Activated naive CD4-positive, alpha-beta T cell treated with anti-CD3 and anti-CD28 coated beads, Interleukin-2, amount 50 U/mL, for 24 hours (primary cell): ENCODE data around the gene HIRA.

ENCODE experiments used
- H3K27ac Mint-ChIP-seq: one replicate; pipeline ENCODE4 v1.8.0; 2021; ENCODE audit warnings: mild to moderate bottlenecking, mixed read lengths
- H3K27me3 Mint-ChIP-seq: one replicate; pipeline ENCODE4 v1.8.0; 2021; ENCODE audit warnings: mixed read lengths
- H3K36me3 Mint-ChIP-seq: one replicate; pipeline ENCODE4 v1.8.0; 2021; ENCODE audit warnings: mixed read lengths
- H3K4me1 Mint-ChIP-seq: one replicate; pipeline ENCODE4 v1.8.0; 2021; ENCODE audit warnings: mixed read lengths
- H3K4me3 Mint-ChIP-seq: one replicate; pipeline ENCODE4 v1.8.0; 2021; ENCODE audit warnings: mild to moderate bottlenecking, mixed read lengths
- H3K9me3 Mint-ChIP-seq: one replicate; pipeline ENCODE4 v1.8.0; 2021; ENCODE audit warnings: mixed read lengths

Gene HIRA

GRCh38 chr22:19395276-19395675 is 36.3 kb downstream of the HIRA start:
- Mint-ChIP-seq H3K27ac (no peak overlapping the region), H3K9me3 (no peaks in the 10 kb centered on the region), H3K27me3 (no peaks in the 10 kb centered on the region), H3K36me3 (peaks cover 12% of the 10 kb centered on the region), H3K4me1 (no peaks in the 10 kb centered on the region), H3K4me3 (no peak overlapping the region)

- Mint-ChIP-seq H3K4me3 (no peak overlapping the region), H3K4me1 (no peaks in the 10 kb centered on the region), H3K36me3 (peaks cover 11% of the 10 kb centered on the region), H3K27ac (no peak overlapping the region), H3K27me3 (no peaks in the 10 kb centered on the region), H3K9me3 (no peaks in the 10 kb centered on the region)
Observed at GRCh38 chr22:19394274-19395050, 37.1 kb downstream of the HIRA start.

- Mint-ChIP-seq H3K27me3 (no peaks in the 10 kb centered on the region), H3K9me3 (no peaks in the 10 kb centered on the region), H3K4me3 (no peak overlapping the region), H3K4me1 (no peaks in the 10 kb centered on the region), H3K36me3 (peaks cover 11% of the 10 kb centered on the region), H3K27ac (no peak overlapping the region)
Observed at GRCh38 chr22:19393704-19394103, 37.8 kb downstream of the HIRA start.

- Mint-ChIP-seq H3K27ac (no peak overlapping the region), H3K9me3 (no peaks in the 10 kb centered on the region), H3K4me1 (no peaks in the 10 kb centered on the region), H3K27me3 (no peaks in the 10 kb centered on the region), H3K36me3 (peaks cover 14% of the 10 kb centered on the region), H3K4me3 (no peak overlapping the region)
Observed at GRCh38 chr22:19387575-19387974, 44.0 kb downstream of the HIRA start.

- Mint-ChIP-seq H3K27ac (no peak overlapping the region), H3K4me3 (no peak overlapping the region), H3K9me3 (no peaks in the 10 kb centered on the region), H3K27me3 (no peaks in the 10 kb centered on the region), H3K36me3 (peaks cover 16% of the 10 kb centered on the region), H3K4me1 (no peaks in the 10 kb centered on the region)
Observed at GRCh38 chr22:19387038-19387437, 44.5 kb downstream of the HIRA start.

GRCh38 chr22:19386248-19386647 is 45.3 kb downstream of the HIRA start:
- Mint-ChIP-seq H3K27ac (no peak overlapping the region), H3K4me1 (no peaks in the 10 kb centered on the region), H3K27me3 (no peaks in the 10 kb centered on the region), H3K36me3 (peaks cover 17% of the 10 kb centered on the region), H3K9me3 (no peaks in the 10 kb centered on the region), H3K4me3 (no peak overlapping the region)

- no peak overlapping the region for H3K27ac Mint-ChIP-seq
- no peaks in the 10 kb centered on the region for H3K27me3 Mint-ChIP-seq
- peaks cover 15% of the 10 kb centered on the region for H3K36me3 Mint-ChIP-seq
Observed at GRCh38 chr22:19385221-19385906, 46.2 kb downstream of the HIRA start.

GRCh38 chr22:19383292-19383691 is 48.2 kb downstream of the HIRA start:
- Mint-ChIP-seq H3K4me1 (no peaks in the 10 kb centered on the region), H3K9me3 (no peaks in the 10 kb centered on the region), H3K36me3 (peaks cover 12% of the 10 kb centered on the region), H3K27ac (no peak overlapping the region), H3K4me3 (no peak overlapping the region), H3K27me3 (no peaks in the 10 kb centered on the region)

More at GRCh38 chr22:19385221-19385906, 46.2 kb downstream of the HIRA start:
- Mint-ChIP-seq H3K4me3 (no peak overlapping the region), H3K9me3 (no peaks in the 10 kb centered on the region), H3K4me1 (no peaks in the 10 kb centered on the region)

GRCh38 chr22:19382240-19382639 is 49.3 kb downstream of the HIRA start:
- no peaks in the 10 kb centered on the region for H3K27me3 Mint-ChIP-seq
- H3K4me1 Mint-ChIP-seq: no peaks in the 10 kb centered on the region
- H3K9me3 Mint-ChIP-seq: no peaks in the 10 kb centered on the region
- no peak overlapping the region for H3K4me3 Mint-ChIP-seq
- no peak overlapping the region for H3K27ac Mint-ChIP-seq
- peaks cover 14% of the 10 kb centered on the region for H3K36me3 Mint-ChIP-seq

GRCh38 chr22:19378344-19378674 is 53.2 kb downstream of the HIRA start:
- H3K27ac Mint-ChIP-seq: no peak overlapping the region
- H3K36me3 Mint-ChIP-seq: peaks cover 19% of the 10 kb centered on the region
- no peaks in the 10 kb centered on the region for H3K9me3 Mint-ChIP-seq

GRCh38 chr22:19377565-19378343 is 53.8 kb downstream of the HIRA start:
- H3K27ac Mint-ChIP-seq: no peak overlapping the region
- no peaks in the 10 kb centered on the region for H3K9me3 Mint-ChIP-seq
- H3K27me3 Mint-ChIP-seq: no peaks in the 10 kb centered on the region
- H3K4me1 Mint-ChIP-seq: no peaks in the 10 kb centered on the region
- peaks cover 18% of the 10 kb centered on the region for H3K36me3 Mint-ChIP-seq
- H3K4me3 Mint-ChIP-seq: no peak overlapping the region

More at GRCh38 chr22:19378344-19378674, 53.2 kb downstream of the HIRA start:
- H3K4me1 Mint-ChIP-seq: no peaks in the 10 kb centered on the region
- H3K27me3 Mint-ChIP-seq: no peaks in the 10 kb centered on the region
- no peak overlapping the region for H3K4me3 Mint-ChIP-seq

- Mint-ChIP-seq H3K4me3 (no peak overlapping the region), H3K4me1 (no peaks in the 10 kb centered on the region), H3K36me3 (peaks cover 14% of the 10 kb centered on the region), H3K9me3 (no peaks in the 10 kb centered on the region), H3K27ac (no peak overlapping the region), H3K27me3 (no peaks in the 10 kb centered on the region)
Observed at GRCh38 chr22:19376971-19377370, 54.6 kb downstream of the HIRA start.

GRCh38 chr22:19376247-19376646 is 55.3 kb downstream of the HIRA start:
- Mint-ChIP-seq H3K4me3 (no peak overlapping the region), H3K36me3 (peaks cover 13% of the 10 kb centered on the region), H3K27ac (no peak overlapping the region), H3K27me3 (no peaks in the 10 kb centered on the region), H3K4me1 (no peaks in the 10 kb centered on the region), H3K9me3 (no peaks in the 10 kb centered on the region)

GRCh38 chr22:19375435-19375834 is 56.1 kb downstream of the HIRA start:
- no peak overlapping the region for H3K27ac Mint-ChIP-seq
- H3K36me3 Mint-ChIP-seq: peaks cover 11% of the 10 kb centered on the region
- H3K9me3 Mint-ChIP-seq: no peaks in the 10 kb centered on the region
- no peaks in the 10 kb centered on the region for H3K27me3 Mint-ChIP-seq
- H3K4me3 Mint-ChIP-seq: no peak overlapping the region
- H3K4me1 Mint-ChIP-seq: no peaks in the 10 kb centered on the region

GRCh38 chr22:19374410-19374809 is 57.1 kb downstream of the HIRA start:
- no peaks in the 10 kb centered on the region for H3K27me3 Mint-ChIP-seq
- no peaks in the 10 kb centered on the region for H3K4me1 Mint-ChIP-seq
- no peaks in the 10 kb centered on the region for H3K9me3 Mint-ChIP-seq
- no peak overlapping the region for H3K4me3 Mint-ChIP-seq
- peaks cover 11% of the 10 kb centered on the region for H3K36me3 Mint-ChIP-seq
- no peak overlapping the region for H3K27ac Mint-ChIP-seq

GRCh38 chr22:19373450-19373849 is 58.1 kb downstream of the HIRA start:
- no peak overlapping the region for H3K4me3 Mint-ChIP-seq
- H3K9me3 Mint-ChIP-seq: no peaks in the 10 kb centered on the region
- peaks cover 11% of the 10 kb centered on the region for H3K36me3 Mint-ChIP-seq
- H3K4me1 Mint-ChIP-seq: no peaks in the 10 kb centered on the region
- H3K27me3 Mint-ChIP-seq: no peaks in the 10 kb centered on the region
- no peak overlapping the region for H3K27ac Mint-ChIP-seq
